Gastrocnemius medialis (tissue), 4 donors: Measurements from ENCODE around the gene NRG3. TPM values are rescaled to one million over a fixed set of nuclear protein-coding genes. Genes with fewer than 3 reads are reported as not detected.

Source experiments
- ATAC-seq, 2 donors: fragments of 150-250 bp; one replicate each; pipeline ENCODE4 v1.9.1; 2016
- DNase-seq, 2 donors: peaks; one replicate each; pipeline ENCODE4 v3.0.0-alpha.2; 2019
- H3K27ac ChIP-seq, 4 donors: fragments of 200-600 bp; sonication (generic); 1 replicate in 1 of 4; 2 replicates in 3 of 4; pipeline ENCODE4 v1.5.1; 2016 to 2018; ENCODE audit warnings: mild to moderate bottlenecking in 2 of 4, moderate library complexity in 1 of 4
- H3K27me3 ChIP-seq, 3 donors: fragments of 200-600 bp; sonication (generic) in 2 of 3; 1 replicate in 1 of 3; 2 replicates in 2 of 3; pipeline versions ENCODE4 v1.5.1 to v1.6.0; 2016 to 2019; ENCODE audit warnings: mild to moderate bottlenecking in 1 of 3, moderate library complexity in 1 of 3
- H3K36me3 ChIP-seq, 2 donors: fragments of 200-600 bp; sonication (generic) in 1 of 2; one replicate each; pipeline ENCODE4 v1.5.1; 2017 to 2018
- H3K4me1 ChIP-seq, 2 donors: fragments of 200-600 bp; sonication (generic) in 1 of 2; one replicate each; pipeline ENCODE4 v1.5.1; 2016 to 2017; ENCODE audit warnings: mild to moderate bottlenecking in 2 of 2
- H3K4me3 ChIP-seq, 4 donors: fragments of 200-600 bp; sonication (generic) in 3 of 4; 1 replicate in 1 of 4; 2 replicates in 3 of 4; pipeline ENCODE4 v1.5.1; 2016 to 2019; ENCODE audit warnings: mild to moderate bottlenecking in 2 of 4
- H3K9me3 ChIP-seq, 3 donors: fragments of 200-600 bp; sonication (generic) in 2 of 3; 1 replicate in 1 of 3; 2 replicates in 2 of 3; pipeline ENCODE4 v1.5.1; 2016 to 2019
- POLR2A ChIP-seq, 2 donors: fragments of 450-650 bp; IDR thresholded peaks; one replicate each; pipeline ENCODE4 v1.6.1; 2017; ENCODE audit warnings: antibody characterized with exemption in 2 of 2, mild to moderate bottlenecking in 2 of 2, moderate library complexity in 2 of 2
- in situ Hi-C, 4 donors: fragments of 200-750 bp; cut with MboI; loops; one replicate each; pipeline versions ENCODE4 v1.15.0 to v1.8.0; 2017; ENCODE audit warnings: low sequenced_read_pairs in 4 of 4
- intact Hi-C: fragments of 100-400 bp; cut with DNase I; formaldehyde crosslinking; loops from one replicate; pipeline ENCODE4 v1.15.1; 2023; ENCODE audit warnings: low total_unique reads
- total RNA-seq, 4 donors: library from RNA; depleted of rRNA; stranded (reverse); fragments of >200 nt; gene quantifications; one replicate each; pipeline versions ENCODE4 v1.1.0 to v1.2.3, GENCODE V29; 2016
- TF ChIP-seq, protein P1 (sequence below), 5 experiments: fragments of 450-650 bp in 3 of 5; fragments of 200-600 bp in 2 of 5; sonication (generic) in 2 of 5; IDR thresholded peaks in 4 of 5; conservative IDR thresholded peaks in 1 of 5; 1 replicate in 4 of 5; 2 replicates in 1 of 5; pipeline ENCODE4 v1.5.1; 2016 to 2019; ENCODE audit warnings: antibody characterized with exemption in 5 of 5, mild to moderate bottlenecking in 3 of 5, moderate library complexity in 3 of 5

NRG3 gene
- total RNA-seq, 4 donors from 2014 or later, result not detected

DNA sequence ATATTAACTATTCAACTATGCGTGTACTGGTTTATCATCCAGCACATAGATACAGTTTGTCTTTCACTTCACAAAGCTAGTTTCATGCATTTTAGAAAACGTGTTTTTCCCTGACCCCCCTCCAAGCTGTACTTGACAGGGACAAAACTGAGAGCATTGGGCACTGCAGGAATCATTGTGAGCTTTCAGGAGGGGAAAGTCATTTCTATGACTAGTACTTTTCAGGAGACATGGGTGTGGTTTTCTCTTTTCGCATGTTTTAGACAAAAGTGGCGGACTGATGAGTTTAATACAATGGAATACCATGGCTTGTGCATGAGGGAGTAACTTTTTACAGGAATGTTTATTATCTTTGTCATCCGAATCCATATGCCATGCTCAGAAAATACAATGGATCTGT, 42.7 kb downstream of the NRG3 start:
- Histone ChIP-seq H3K27ac (no peak overlapping the region), H3K27me3 (no peaks in the 10 kb centered on the region), H3K36me3 (no peaks in the 10 kb centered on the region), H3K4me3 (no peak overlapping the region), H3K9me3 (no peaks in the 10 kb centered on the region), H3K4me1 (no peaks in the 10 kb centered on the region)
- in situ Hi-C loops (no loop called here), intact Hi-C loops (no loop called here)
- ATAC-seq (no peak), DNase-seq (no peak)
- TF ChIP-seq POLR2A (IDR thresholded peaks at IDR 0.05), result no peak
- TF ChIP-seq, protein P1, sequence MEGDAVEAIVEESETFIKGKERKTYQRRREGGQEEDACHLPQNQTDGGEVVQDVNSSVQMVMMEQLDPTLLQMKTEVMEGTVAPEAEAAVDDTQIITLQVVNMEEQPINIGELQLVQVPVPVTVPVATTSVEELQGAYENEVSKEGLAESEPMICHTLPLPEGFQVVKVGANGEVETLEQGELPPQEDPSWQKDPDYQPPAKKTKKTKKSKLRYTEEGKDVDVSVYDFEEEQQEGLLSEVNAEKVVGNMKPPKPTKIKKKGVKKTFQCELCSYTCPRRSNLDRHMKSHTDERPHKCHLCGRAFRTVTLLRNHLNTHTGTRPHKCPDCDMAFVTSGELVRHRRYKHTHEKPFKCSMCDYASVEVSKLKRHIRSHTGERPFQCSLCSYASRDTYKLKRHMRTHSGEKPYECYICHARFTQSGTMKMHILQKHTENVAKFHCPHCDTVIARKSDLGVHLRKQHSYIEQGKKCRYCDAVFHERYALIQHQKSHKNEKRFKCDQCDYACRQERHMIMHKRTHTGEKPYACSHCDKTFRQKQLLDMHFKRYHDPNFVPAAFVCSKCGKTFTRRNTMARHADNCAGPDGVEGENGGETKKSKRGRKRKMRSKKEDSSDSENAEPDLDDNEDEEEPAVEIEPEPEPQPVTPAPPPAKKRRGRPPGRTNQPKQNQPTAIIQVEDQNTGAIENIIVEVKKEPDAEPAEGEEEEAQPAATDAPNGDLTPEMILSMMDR (IDR thresholded peaks at IDR 0.05 in 4 of 5, conservative IDR thresholded peaks at IDR 0.05 in 1 of 5), result no peak

DNA sequence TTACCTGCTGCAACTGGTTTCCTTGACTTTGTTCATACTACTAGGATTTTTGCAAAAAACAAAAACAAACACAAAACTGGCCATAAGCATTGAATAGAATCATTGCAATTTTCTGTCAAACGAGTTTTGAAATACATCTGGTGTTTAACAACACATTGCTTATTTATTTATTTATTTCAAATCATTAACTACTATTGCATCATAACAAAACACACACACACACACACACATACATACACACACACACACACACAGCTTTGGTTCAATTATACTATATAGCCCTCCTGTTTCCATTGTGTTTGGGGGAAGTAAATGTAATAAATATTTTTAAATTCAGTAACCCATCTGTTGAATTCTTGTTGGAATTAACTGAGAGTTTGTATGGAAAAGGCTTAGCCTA, 43.8 kb downstream of the NRG3 start:
- Histone ChIP-seq H3K9me3 (no peaks in the 10 kb centered on the region), H3K4me1 (no peaks in the 10 kb centered on the region), H3K27me3 (no peaks in the 10 kb centered on the region), H3K36me3 (no peaks in the 10 kb centered on the region), H3K27ac (no peak overlapping the region), H3K4me3 (no peak overlapping the region)
- intact Hi-C loops (no loop called here), in situ Hi-C loops (no loop called here)
- ATAC-seq, result no peak
- TF ChIP-seq, protein P1 (IDR thresholded peaks at IDR 0.05 in 4 of 5, conservative IDR thresholded peaks at IDR 0.05 in 1 of 5), result no peak
- TF ChIP-seq POLR2A (IDR thresholded peaks at IDR 0.05), result no peak
- DNase-seq, result no peak

DNA sequence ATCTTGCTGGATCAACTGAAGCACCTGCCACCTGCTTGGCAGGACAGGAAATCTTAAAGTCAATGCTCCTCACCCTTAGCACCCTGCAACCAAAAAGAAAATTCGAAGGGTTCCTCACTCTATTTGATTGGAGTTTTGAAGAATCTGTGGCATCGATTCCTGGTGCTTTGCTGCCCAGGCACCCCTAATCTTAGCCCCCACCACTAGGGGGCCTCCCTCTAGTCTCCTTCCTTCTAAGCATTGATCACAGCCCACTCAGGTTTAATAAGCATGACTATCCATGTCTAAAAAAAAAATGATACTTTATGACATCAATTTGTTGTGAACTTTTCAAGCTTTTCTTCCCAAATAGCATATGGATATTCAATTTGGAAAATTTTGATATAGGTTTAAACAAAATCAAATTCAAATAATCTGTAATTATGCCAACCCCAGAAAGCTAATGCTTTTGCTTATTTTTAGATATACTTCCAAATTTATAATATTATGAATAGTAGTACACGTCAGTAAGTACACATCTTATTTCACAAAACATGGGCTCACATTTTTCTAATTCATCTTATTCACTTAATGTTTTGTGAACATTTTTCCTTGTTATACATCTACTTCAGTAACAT, 45.3 kb downstream of the NRG3 start:
- Histone ChIP-seq H3K27me3 (no peaks in the 10 kb centered on the region), H3K27ac (no peak overlapping the region), H3K4me3 (no peak overlapping the region), H3K4me1 (no peaks in the 10 kb centered on the region), H3K9me3 (no peaks in the 10 kb centered on the region), H3K36me3 (no peaks in the 10 kb centered on the region)
- in situ Hi-C loops (no loop called here), intact Hi-C loops (no loop called here)
- no peak for DNase-seq
- no peak for TF ChIP-seq POLR2A (IDR thresholded peaks at IDR 0.05)
- TF ChIP-seq, protein P1 (IDR thresholded peaks at IDR 0.05 in 4 of 5, conservative IDR thresholded peaks at IDR 0.05 in 1 of 5), result no peak
- no peak for ATAC-seq

DNA sequence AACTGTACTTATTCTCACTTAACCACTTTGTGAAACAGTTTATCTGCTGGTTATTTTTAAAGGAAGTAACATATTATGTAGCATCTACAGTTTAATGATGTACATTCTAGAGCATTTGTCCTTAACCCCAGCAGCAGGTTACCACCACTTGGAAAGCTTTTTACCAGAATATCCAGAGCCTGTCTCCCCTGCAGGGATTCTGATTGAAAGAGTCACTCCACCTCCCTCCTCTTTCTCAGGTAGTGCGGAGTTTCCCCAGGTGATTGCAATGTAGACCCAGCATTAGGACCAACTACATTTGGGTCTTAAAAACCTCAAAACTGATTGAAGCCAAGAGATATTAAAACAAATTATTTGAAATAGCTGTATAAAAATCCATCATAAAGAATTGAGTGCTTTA, 53.1 kb downstream of the NRG3 start:
- in situ Hi-C loops (no loop called here), intact Hi-C loops (no loop called here)
- H3K36me3 ChIP-seq, result no peaks in the 10 kb centered on the region
- H3K27me3 ChIP-seq, result no peaks in the 10 kb centered on the region
- no peak overlapping the region for H3K27ac ChIP-seq
- no peak for ATAC-seq
- H3K4me3 ChIP-seq, result no peak overlapping the region
- H3K4me1 ChIP-seq, result no peaks in the 10 kb centered on the region
- TF ChIP-seq, protein P1 (IDR thresholded peaks at IDR 0.05 in 4 of 5, conservative IDR thresholded peaks at IDR 0.05 in 1 of 5), result no peak
- TF ChIP-seq POLR2A (IDR thresholded peaks at IDR 0.05), result no peak
- no peaks in the 10 kb centered on the region for H3K9me3 ChIP-seq
- DNase-seq, result no peak

DNA sequence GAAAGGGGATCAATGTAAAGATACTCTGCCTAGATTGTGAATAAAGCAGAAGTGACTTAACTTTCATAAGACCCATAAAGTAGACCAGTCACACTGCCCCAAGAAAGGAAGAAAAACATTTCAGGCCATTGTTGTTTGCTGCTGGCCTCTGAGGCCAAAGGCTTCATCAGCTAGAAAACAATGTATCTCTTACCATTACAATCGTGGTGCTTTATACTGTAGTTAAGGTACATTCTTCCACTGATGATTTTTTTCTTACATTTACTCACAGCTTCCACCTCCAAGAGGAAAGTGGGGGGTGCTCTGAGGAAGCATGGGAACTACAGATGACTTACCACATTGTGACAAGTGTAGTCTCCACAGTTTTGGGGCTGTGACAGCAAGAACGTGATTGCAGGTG, 68.6 kb downstream of the NRG3 start:
- H3K36me3 ChIP-seq, result no peaks in the 10 kb centered on the region
- H3K9me3 ChIP-seq, result no peaks in the 10 kb centered on the region
- TF ChIP-seq POLR2A (IDR thresholded peaks at IDR 0.05), result no peak
- TF ChIP-seq, protein P1 (IDR thresholded peaks at IDR 0.05 in 4 of 5, conservative IDR thresholded peaks at IDR 0.05 in 1 of 5), result no peak
- H3K27ac ChIP-seq, result no peak overlapping the region
- H3K4me1 ChIP-seq, result no peaks in the 10 kb centered on the region
- in situ Hi-C loops (no loop called here), intact Hi-C loops (no loop called here)
- no peak overlapping the region for H3K4me3 ChIP-seq
- DNase-seq (no peak), ATAC-seq (no peak)
- H3K27me3 ChIP-seq, result no peaks in the 10 kb centered on the region
